ENCODE results near the gene DENND2C. TPM values are rescaled to one million over a fixed set of nuclear protein-coding genes. Genes with fewer than 3 reads are reported as not detected.

The DENND2C gene
- total RNA-seq, 1 donor from 2014 or later = 0.81 TPM

DNA sequence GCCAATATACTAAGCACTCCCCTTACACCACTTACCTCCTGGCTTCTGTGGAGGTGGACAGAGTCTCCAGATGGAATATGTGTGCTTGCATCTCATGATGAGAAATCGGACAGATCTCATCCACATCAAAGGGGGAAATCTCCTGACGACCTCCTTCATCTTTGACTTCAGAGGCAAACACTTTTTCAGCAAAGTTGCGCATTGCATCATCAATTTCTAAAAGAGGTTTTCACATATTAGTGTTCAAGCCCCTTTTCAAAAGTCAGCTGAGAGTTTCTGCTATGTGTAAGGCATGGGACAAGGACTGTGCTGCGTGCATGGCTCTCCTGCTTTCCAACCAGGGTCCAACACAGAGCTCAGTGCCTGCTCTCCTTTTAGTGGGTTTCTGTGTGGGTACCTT is 18.7 kb upstream of the DENND2C start:
- no peak overlapping the region for H3K4me3 ChIP-seq (ENCODE audit: low read depth, low read length)
- TF ChIP-seq CTCF (conservative IDR thresholded peaks at IDR 0.05; ENCODE audit: low read depth, low read length) = no peak
- no peak for DNase-seq (ENCODE audit: low read depth)

DNA sequence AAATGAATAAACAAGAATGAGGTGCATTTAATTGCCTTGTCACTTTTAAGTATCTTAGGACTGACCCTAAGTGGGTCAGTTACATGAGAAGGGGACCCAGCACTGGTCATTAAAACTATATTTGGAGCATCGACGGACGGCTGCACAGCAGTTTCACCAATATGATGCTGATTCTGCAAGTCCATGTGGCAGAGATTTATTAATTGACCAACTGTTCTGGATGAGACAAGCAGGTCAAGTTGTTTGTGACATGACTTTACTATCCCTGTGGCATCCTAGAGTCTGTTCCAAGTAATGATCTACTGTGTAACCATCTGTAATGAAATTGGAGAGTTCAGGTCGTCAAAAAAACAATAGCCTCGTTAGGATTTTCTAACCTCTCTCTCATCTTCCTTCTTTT is 16.0 kb upstream of the DENND2C start:
- TF ChIP-seq CTCF (conservative IDR thresholded peaks at IDR 0.05; ENCODE audit: low read depth, low read length) = no peak
- H3K4me3 ChIP-seq (ENCODE audit: low read depth, low read length) = no peak overlapping the region
- DNase-seq (ENCODE audit: low read depth) = no peak

DNA sequence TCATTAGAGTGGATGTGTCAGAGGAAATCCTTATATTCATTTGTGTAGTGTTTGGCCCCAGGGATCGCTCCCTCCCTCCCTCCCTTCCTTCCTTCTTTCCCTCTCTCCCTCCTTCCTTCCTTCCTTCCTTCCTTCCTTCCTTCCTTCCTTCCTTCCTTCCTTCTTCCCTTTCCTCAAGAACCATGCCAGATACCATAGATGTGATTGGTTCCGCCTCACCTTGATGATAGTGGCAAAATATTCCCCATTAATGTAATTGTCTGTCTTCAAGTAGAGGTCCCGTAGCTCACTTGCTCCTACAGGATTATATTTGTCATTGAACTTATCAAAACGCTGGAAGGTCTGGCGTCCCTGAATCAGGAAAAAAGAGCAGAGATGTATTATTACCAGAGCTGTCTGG is 7.8 kb upstream of the DENND2C start:
- TF ChIP-seq CTCF (conservative IDR thresholded peaks at IDR 0.05; ENCODE audit: low read depth, low read length) = no peak
- no peak overlapping the region for H3K4me3 ChIP-seq (ENCODE audit: low read depth, low read length)

GRCh38 chr1:114676115-114676514 is 6.3 kb upstream of the DENND2C start:
- DNase-seq (ENCODE audit: low read depth) = no peak
- H3K4me3 ChIP-seq (ENCODE audit: low read depth, low read length) = no peak overlapping the region
- no peak for TF ChIP-seq CTCF (conservative IDR thresholded peaks at IDR 0.05; ENCODE audit: low read depth, low read length)

More for the DNA sequence above, 7.8 kb upstream of the DENND2C start:
- DNase-seq (ENCODE audit: low read depth) = no peak

DNA sequence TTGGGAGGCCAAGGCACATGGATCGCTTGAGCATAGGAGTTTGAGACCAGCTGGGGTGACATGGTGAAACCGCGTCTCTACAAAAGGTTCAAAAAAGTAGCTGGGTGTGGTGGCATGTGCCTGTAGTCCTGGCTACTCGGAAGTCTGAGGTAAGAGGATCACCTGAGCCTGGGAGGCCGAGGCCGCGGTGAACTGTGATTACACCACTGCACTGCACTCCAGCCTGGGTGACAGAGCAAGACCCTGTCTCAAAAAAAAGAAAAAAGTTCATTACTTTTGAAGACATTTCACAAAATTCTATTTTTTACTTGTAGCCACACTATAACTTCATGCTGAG is 2.1 kb upstream of the DENND2C start:
- no peak for DNase-seq (ENCODE audit: low read depth)

GRCh38 chr1:114671011-114671938 is 1.4 kb upstream of the DENND2C start:
- no peak overlapping the region for H3K4me3 ChIP-seq (ENCODE audit: low read depth, low read length)
- no peak for DNase-seq (ENCODE audit: low read depth)
- peak; percentile 36 for TF ChIP-seq CTCF (conservative IDR thresholded peaks at IDR 0.05; ENCODE audit: low read depth, low read length)

More for the DNA sequence above, 2.1 kb upstream of the DENND2C start:
- no peak for TF ChIP-seq CTCF (conservative IDR thresholded peaks at IDR 0.05; ENCODE audit: low read depth, low read length)
- no peak overlapping the region for H3K4me3 ChIP-seq (ENCODE audit: low read depth, low read length)
